HG03469 (cell line): ENCODE results near the gene EXOC6B.

Source experiments
- ATAC-seq: cut with Tn5 transposase; IDR thresholded peaks from one replicate; pipeline ENCODE4 v1.9.1; 2021; ENCODE audit warnings: mild to moderate bottlenecking, moderate library complexity, moderate number of reproducible peaks; ENCODE audit not compliant: unreplicated experiment

EXOC6B gene

DNA sequence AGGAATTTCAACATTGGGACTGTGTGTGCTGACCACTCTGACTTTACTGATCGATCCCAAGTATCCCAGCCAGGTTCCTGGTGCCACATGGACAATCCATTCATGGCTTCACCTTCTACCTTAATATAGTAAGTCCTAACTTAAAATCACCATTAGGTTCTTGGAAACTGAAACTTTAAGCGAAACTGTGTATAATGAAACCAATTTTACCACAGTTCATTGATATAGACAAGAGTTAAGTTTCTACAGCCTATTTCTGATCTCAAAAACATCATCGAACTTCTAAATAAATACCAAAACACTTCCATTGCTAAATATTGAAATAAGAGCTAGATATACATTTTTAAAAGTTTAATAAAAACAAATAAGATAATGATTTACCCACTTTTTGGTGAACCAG, 4.4 kb upstream of the EXOC6B start:
- ATAC-seq: no peak

DNA sequence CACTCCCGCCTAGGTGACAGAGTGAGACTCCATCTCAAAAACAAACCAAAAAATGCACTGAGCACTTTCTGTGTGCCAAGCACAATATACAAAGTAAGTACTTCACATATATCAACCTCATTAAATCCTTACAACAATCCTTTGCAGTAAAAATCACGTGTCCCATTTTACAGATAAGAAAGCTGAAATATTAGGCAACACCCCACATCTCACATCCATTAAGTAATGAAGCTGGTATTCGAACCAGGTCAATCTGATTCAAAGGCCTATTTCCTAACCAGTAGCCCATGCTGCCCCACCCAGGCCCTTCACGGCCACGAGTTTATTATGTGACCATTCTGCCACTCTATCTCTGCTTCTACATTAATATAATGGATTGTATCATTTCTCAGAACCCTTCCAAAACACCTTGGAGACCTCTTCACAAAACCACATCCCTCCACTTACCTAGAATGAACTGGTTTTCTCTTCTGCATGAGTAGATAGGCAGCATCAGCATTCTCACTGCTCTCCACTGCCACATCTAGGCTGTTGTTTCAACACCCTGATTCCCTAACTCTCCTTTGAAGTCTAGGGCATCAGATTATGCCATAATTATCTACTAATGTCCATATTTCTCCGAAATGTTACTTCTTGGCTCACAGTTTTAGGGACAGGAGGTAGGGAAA, 3.1 kb upstream of the EXOC6B start:
- no peak for ATAC-seq

- ATAC-seq: no peak
Observed at GRCh38 chr2:72827966-72828646, 2.3 kb upstream of the EXOC6B start.

DNA sequence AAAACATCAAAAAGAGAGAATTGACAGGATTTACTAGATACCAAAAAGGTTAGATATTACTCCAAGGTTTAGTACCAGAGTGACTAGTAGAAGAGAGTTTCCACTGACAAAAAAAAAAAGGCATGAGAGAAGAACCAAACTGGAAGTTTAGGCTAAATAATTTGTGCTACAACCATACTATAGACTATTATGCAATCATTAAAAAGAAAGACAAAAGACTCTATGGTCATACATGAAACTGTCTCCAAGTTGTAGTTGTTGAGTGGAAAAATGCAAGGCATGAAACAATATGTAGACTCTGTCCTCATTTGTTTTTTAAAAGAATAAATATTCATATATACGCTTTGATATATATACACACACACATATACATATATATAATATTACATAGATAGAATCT, 1.7 kb upstream of the EXOC6B start:
- ATAC-seq: no peak

- no peak for ATAC-seq
Observed at GRCh38 chr2:72826156-72826477, 284 bp upstream of the EXOC6B start.

GRCh38 chr2:72824224-72824842, 1.5 kb downstream of the EXOC6B start:
- no peak for ATAC-seq

DNA sequence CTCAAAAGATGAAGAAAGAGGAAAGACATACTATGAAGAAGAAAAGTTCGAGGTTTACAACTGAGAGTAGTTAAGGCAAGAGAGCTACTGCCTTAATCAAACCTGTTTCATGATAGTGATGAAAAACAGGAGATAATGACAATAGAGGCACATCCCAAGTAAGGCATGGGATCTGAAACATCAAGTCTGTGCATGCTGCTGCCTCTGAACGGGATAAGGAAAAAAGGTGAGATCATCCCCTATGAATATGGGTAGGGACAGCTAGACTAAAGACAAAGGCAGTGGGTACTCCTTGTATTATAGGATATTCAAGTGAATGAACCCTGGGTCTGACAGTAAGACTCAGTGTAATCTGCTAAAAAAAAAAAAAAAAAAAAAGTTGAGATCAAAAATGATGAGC, 3.0 kb downstream of the EXOC6B start:
- no peak for ATAC-seq

DNA sequence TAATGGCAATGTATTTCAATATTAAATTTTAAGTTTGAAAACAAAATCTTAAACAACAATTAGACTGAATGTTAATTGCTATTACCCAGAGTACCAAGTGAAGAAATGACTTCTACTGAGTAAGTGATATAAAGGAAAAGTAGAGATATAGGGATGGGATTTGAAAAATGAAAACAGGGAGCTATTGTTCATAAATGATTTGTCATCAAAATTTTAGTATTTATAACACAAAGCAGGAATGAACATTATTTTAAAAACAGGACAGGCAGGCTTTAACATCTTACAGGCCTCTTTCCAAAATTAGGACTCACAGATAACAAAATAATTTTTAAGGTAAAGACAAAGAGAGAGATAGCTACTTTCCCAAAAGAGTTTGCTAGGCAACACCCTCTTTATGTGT, 3.9 kb downstream of the EXOC6B start:
- no peak for ATAC-seq

DNA sequence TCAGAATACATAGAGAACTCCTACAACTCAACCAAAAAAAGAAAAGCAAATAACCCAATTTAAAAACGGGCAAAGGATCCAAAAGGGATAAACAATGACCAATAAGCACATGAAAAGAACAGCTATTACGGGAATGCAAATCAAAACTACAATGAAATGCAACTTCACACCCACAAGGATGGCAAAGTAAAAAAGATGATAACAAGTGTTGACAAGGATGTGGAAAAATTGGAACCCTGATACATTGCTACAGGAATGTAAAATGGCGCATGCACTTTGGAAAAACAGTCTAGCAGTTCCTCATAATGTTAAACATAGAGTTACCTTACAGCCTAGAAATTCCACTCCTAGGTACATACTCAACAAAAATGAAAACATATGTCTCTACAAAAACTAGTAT, 4.7 kb downstream of the EXOC6B start:
- no peak for ATAC-seq

GRCh38 chr2:72819501-72819900, 6.3 kb downstream of the EXOC6B start:
- ATAC-seq: no peak

DNA sequence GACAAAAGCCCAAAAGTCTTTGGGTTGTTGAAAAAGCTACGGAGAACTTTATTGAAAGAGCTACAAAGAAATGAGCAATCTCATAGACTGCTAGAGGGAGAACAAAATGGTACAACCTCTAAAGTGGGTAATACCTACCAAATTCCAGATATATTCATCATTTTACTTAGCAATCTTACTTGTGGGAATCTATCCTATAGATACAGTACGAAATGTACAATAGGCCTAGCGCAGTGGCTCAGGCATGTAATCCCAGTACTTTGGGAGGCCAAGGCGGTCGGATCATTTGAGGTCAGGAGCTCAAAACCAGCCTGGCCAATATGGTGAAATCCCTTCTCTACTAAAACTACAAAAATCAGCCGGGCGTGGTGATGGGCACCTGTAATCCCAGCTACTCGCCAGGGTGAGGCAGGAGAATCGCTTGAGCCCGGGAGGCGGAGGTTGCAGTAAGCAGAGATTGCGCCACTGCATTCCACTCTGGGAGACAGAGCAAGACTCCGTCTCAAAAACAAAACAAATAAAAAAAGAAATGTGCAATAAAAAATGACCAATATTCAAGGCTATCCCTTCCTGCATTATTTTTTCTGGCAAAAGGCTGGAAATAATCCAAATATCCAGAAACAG, 10.1 kb downstream of the EXOC6B start:
- ATAC-seq: no peak

DNA sequence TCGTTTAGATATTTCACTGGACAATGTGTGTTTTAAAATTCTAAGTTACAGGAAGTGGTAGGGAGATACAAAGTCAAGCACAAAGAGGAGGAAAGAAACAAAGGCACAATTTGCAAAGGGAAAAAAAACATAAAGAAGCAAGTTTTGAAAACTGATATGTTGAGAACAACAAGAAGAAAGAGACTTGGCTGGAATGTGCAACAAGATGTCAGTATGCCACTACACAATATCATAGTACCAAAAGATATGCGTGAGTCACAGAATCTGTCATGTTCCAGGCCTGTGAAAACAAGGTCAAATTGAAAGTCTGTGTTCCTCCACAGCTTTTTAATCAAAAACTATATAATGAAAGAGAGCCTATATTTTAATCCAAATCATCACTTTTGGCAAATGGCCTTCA, 12.0 kb downstream of the EXOC6B start:
- ATAC-seq: no peak

DNA sequence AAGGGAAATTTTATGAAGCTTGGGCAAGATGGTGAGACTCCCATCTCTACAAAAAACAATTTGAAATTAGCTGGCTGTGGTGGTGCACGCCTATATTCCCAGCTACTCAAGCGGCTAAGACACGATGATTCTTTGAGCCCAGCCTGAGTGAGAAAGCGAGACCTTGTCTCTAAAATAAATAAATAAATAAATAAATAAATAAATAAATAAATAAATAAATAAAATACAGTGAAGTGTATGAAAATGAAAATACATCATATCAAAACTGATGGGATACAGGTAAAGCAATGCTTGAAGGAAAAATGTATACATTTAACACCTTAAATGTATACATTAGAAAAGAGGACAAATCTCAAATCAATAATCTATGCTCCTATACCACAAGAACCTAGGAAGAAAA, 15.7 kb downstream of the EXOC6B start:
- no peak for ATAC-seq

- no peak for ATAC-seq
Observed at GRCh38 chr2:72809095-72809494, 16.7 kb downstream of the EXOC6B start.

DNA sequence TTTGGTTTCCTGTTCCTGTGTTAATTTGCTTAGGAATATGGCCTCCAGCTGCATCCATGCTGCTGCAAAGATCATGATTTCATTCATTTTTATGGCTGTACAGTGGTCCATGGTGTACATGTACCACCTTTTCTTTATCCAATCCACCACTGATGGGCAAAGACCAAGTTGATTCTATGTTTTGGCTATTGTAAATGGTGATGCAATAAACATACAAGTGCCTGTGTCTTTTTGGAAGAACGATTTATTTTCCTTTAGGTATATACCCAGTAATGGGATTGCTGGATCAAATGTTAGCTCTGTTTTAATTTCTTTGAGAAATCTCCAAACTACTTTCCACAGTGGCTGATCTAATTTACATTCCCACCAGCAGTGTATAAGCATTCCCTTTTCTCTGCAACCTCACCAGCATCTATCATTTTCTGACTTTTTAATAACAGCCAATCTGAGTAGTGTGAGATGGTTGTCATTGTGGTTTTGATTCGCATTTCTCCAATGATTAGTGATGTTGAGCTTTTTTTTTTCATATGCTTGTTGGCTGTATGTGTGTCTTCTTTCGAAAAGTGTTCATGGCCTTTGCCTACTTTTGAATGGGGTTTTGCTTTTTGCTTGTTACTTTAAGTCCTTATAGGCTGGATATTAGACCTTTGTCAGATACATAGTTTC, 19.4 kb downstream of the EXOC6B start:
- ATAC-seq: no peak

DNA sequence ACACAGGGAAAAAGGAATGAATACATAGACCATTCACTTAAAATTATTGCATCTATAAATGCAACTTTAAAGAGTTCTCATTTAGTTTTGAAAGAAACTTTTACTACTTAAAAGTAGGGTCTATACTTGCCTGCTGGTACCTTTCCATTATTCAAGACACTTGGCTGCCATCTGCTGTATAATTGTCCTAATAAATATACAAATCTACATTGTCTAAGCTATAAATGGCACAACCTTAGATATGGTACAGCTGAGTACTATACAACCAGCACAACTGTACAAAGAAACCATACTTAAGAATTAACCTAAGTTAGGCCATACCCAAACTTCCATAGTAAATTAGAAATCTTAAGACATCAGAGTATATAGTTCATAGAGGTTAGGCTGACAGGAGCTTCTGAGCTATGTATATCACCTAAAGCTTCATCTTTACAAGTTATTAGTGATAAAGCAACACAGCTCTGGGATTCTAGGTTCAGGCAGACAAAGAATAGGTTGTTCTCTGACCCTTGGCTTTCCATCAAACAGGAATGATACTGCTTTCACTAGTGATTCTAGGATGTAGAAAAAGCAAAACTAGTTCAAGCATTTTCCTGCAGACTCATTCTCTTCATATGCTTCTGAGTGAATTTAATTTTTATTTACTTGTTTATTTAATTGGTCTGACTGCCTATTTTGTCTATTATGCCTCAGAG, 22.1 kb downstream of the EXOC6B start:
- ATAC-seq: no peak

DNA sequence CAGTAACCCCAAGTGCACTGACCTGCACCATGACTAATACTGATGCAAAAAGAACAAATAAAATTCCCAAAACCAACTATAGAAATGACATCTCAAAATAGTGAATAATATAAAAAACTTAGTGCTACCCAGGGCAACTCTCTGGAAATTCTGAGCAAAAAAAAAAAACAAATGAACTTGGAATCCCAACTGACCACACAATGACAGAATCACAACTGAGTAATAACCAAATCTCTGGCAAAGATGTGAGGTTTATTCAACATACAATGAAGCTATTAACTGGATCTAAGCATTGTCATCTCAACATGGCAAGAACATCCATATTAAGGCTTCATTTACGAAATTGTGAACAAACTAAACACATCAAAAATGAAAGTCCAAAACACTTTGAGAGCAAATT, 22.7 kb downstream of the EXOC6B start:
- ATAC-seq: no peak

DNA sequence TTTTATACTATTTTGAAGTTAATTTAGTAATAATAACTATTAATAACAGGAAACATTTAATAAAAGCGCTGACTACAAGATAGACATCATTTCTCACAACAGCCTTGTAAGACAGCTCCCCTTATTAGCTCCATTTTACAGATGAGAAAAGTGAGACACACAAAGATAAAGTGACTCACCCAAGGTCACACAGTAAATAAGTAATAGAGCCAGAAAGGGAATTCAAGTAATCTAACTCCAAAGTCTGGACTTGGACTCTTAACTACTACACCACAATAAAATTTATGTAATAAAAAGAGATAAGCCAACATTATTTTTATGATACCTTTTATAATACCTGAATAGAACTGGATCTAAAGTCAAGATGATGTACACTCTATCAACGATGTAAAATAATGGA, 25.3 kb downstream of the EXOC6B start:
- no peak for ATAC-seq

- no peak for ATAC-seq
Observed at GRCh38 chr2:72797740-72798139, 28.1 kb downstream of the EXOC6B start.

GRCh38 chr2:72796766-72797165, 29.1 kb downstream of the EXOC6B start:
- ATAC-seq: no peak

- ATAC-seq: no peak
Observed at GRCh38 chr2:72794572-72794971, 31.3 kb downstream of the EXOC6B start.
